NB4 (cell line): ENCODE measurements around the gene SFMBT1.
A peak's percentile ranks its signal among the peaks of the same experiment; 100 is the strongest.

Source experiments
- DNase-seq: peaks from one replicate; pipeline ENCODE4 v3.0.0; 2010; ENCODE audit warnings: low read depth
- H3K4me3 ChIP-seq: one replicate; pipeline ENCODE4 v1.5.1; 2011; ENCODE audit warnings: mild to moderate bottlenecking, low read depth, low read length, moderate library complexity
- CTCF ChIP-seq: IDR thresholded peaks from one replicate; pipeline ENCODE4 v1.5.1; 2012; ENCODE audit warnings: low read depth, low read length
- MAX ChIP-seq: IDR thresholded peaks from 2 replicates; pipeline ENCODE4 v1.6.1; 2011; ENCODE audit warnings: low read depth, low read length
- MYC ChIP-seq: IDR thresholded peaks from 2 replicates; pipeline ENCODE4 v1.6.1; 2011; ENCODE audit warnings: low read depth, low read length
- POLR2A ChIP-seq: IDR thresholded peaks from 2 replicates; pipeline ENCODE4 v1.6.1; 2011; ENCODE audit warnings: mild to moderate bottlenecking; ENCODE audit not compliant: insufficient read length; ENCODE audit errors: extremely low read depth

Gene SFMBT1

DNA sequence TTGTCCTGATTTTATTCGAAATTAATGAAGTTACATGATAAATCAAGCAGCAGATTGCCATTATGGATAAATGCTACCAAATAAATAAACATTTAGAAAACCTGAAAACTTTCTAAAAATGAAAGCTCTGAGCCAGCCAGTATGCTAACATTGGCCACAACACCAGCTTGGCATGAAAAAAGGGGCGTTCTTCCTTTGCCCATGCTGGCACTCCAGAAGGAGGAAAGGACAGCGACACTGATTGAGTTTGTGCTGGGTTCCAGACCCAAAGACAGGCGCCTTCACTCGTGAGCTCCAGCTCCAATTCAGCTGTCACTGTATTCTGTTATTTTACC, 153.6 kb downstream of the SFMBT1 start:
- no peak for DNase-seq
- TF ChIP-seq MAX: no peak
- TF ChIP-seq MYC: no peak
- no peak for TF ChIP-seq POLR2A
- no peak for TF ChIP-seq CTCF
- H3K4me3 ChIP-seq: no peak overlapping the region

GRCh38 chr3:52891615-52892081, 154.2 kb downstream of the SFMBT1 start:
- TF ChIP-seq MAX: peak; percentile 98
- TF ChIP-seq CTCF: no peak
- peak; percentile 99 for TF ChIP-seq MYC
- TF ChIP-seq POLR2A: no peak
- peak; percentile 93 for DNase-seq
- no peak overlapping the region for H3K4me3 ChIP-seq

DNA sequence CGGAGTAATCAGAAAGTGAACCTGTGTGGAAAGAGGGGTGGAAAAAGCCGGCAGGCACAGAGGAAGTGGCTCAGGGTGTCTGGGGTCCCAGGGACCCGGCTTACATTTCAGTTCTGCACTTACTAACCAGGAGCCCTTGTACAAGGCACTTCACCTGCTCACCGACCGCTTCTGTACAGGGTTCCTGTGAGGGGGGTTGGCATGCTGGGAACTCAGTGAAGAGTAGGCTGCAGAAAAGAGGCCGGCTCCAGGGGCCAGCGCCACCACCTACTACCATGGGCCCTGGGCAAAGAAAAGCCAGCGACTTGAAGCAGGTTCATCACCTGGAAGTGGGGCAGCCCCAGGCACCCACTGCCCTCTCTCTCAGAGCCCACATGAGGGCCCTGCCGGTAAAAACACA, 154.7 kb downstream of the SFMBT1 start:
- no peak for DNase-seq
- TF ChIP-seq MAX (no peak), MYC (no peak), POLR2A (no peak), CTCF (no peak)
- H3K4me3 ChIP-seq: no peak overlapping the region

DNA sequence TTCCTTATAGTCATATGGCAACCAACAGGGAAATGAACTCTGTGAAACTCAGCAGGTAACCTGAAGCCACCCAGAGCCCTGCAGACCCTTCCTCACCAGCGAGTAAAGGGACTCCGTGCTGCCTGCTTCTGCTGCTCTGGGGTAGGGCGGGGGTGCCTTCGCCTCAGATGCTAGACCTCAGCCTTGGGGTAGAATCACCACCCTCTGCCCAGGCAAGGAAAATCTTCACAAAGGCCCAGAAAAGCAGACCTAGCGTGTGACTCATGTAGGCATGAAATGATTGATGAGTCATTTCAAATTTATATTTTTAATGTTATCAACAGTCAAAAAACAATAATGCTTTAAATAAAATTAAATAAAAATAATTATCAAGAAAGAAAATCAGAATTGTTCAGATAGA, 155.1 kb downstream of the SFMBT1 start:
- no peak overlapping the region for H3K4me3 ChIP-seq
- no peak for DNase-seq
- no peak for TF ChIP-seq MYC

DNA sequence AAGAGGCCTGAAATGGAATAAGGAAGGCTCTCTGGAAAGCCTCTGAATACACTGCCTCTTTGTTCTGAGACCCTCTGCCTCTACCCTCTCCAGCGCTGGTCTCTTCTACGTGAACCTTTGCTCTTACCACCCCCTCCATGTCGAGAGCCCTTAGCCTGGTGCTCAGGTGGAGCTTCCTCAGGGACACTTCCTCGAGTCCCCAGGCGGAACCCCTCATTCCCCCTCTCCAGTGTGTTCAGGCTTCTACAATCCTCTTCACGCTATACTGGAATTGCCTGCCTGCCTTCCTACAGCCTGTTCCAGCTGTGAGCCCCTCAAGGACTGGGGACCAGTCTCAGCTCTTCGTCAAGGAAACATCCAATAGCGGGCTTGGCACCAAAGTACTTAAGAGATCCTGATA, 156.0 kb downstream of the SFMBT1 start:
- TF ChIP-seq MYC (no peak), MAX (no peak), POLR2A (no peak), CTCF (no peak)
- H3K4me3 ChIP-seq: no peak overlapping the region
- DNase-seq: no peak

DNA sequence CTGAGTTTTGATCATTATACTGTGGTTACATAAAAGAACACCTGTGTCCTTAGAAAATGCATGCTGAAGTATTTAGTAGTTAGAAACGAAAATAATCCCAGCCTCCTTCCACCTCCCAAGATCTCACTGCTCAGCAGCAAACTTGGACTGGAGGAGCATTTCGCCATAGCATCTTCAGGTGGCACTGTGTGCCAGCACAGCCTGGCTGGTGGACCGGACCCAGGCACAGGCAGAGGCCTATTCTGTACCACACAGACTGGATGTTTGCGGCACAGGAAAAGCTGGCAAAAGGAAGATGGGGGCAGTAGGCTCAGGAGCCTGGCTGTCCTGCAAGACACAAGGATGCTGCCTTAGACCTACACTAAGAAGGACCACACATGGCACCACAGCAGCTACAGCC, 158.7 kb downstream of the SFMBT1 start:
- no peak for TF ChIP-seq MYC
- no peak for TF ChIP-seq CTCF
- no peak for TF ChIP-seq POLR2A
- no peak for TF ChIP-seq MAX
- DNase-seq: no peak
- H3K4me3 ChIP-seq: no peak overlapping the region
